IPS-11a (cell line): ENCODE measurements around the gene DPEP3.
"Not testable (repeated sequence)": the region's sequence is repeated elsewhere in the genome, so short reads cannot be mapped to it uniquely, and the experiment has no call there.

ENCODE experiments used
- H3K4me3 ChIP-seq: one replicate; pipeline ENCODE4 v1.5.1; 2013; ENCODE audit warnings: low read depth, low read length, control low read depth

DPEP3 gene

GRCh38 chr16:67994040-67994408 is 13.7 kb upstream of the DPEP3 start:
- not testable (repeated sequence) for H3K4me3 ChIP-seq

DNA sequence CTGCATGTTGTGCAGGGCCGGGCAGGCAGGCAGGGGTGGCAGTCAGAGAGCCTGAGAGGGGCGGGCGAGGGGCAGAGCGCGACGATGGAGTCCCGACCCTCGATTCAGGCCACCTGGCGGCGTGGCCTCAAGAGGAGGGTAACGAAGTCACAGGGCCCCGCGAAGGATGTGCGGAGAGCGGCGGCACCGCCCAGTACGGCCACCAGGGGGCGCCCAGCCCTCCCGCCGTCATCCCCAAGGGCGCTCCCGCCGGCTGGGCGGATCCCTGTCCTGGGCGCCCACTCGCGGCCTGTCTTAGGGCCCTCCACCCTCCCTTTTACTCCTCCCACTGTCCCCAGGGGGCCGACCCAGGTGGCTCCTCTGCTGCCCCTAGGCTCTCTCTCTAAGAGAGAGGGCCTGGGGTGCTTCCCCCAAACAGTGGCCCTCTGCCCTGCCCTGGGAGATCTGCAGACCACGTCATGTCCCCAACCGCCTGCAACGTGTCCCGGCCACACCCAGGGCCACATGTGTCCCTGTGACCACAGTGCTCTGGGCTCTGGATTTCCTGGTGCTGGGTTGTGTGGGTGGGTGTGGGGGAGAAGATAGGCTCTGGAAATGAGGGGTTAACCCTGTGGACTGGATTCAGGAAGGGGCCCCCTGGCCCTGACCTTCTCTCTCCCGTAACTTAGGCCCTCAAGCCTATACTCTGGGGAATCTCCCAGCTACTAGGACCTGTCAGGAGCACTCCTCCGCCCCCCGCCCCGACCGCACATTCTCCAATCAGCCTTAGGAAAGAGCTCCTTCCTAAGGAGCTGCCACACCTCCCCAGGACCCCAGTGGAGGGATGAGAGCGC is 13.1 kb upstream of the DPEP3 start:
- H3K4me3 ChIP-seq = no peak overlapping the region

DNA sequence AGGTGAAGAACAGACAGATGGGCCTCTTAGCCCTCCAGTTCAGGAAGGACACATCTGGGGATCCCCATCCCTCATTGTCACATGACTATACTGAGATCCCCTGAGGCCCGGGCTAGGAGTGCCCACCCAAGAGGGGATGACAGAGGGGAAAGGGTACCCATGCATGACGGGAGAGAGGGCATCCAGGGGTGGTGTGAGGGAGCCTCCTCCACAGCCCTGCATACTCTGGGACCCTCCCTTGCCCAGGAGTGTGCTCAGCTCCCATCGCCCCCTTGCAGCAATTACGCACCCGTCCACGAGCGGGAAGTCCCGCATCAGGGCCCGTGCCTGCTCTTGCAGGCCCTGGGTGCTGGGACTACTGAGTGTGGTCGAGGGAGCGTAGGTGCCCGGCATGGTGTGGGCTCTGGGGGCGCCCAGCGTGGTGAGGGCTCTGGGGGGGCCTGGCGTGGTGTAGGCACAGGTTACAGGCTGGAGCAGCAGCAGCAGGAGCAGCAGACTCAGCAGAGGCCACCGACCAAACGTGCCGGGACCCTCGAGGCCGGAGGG is 12.4 kb upstream of the DPEP3 start:
- H3K4me3 ChIP-seq = no peak overlapping the region

DNA sequence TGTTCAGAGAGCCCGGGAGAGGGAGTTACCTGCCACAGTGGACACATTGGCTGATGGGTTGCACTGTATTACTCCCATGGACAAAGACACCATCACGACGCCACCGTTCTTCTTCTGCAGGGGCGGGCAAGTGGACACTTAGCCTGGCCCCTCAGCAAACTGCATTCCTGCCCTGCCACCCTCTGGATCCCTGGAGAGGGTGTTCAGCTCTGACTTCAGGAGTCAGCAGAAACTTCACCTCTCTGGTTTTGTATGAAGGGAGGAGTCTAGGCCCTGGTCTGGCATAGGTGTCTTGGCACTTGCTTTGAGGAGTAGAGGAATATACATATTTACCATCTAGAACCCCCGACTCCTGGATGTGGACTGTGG is 9.7 kb upstream of the DPEP3 start:
- H3K4me3 ChIP-seq = no peak overlapping the region

- no peak overlapping the region for H3K4me3 ChIP-seq
These were observed 9.2 kb upstream of the DPEP3 start for GRCh38 chr16:67989322-67990017.

GRCh38 chr16:67988675-67989074 is 8.4 kb upstream of the DPEP3 start:
- H3K4me3 ChIP-seq = no peak overlapping the region

- H3K4me3 ChIP-seq = no peak overlapping the region
These were observed 7.3 kb upstream of the DPEP3 start for GRCh38 chr16:67987460-67988160.

DNA sequence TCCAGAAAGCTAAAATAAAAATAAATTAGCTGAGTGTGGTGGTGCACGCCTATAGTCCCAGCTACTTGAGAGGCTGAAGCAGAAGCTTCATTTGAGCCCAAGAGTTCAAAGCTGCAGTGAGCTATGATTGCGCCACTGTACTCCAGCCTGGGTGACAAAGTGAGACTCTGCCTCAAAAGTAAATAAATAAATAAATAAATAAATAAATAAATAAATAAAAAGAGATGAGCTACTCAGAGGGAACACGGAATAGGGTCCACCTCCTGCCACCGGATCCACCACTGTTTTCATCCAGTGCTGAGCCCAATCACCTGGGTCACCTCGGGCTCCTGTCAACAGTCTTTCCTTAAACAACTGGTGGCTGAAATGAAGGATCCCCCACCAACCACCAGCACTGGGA is 6.7 kb upstream of the DPEP3 start:
- no peak overlapping the region for H3K4me3 ChIP-seq

- H3K4me3 ChIP-seq = no peak overlapping the region
These were observed 1.9 kb upstream of the DPEP3 start for GRCh38 chr16:67982011-67982696.

- H3K4me3 ChIP-seq = no peak overlapping the region
These were observed 2.7 kb downstream of the DPEP3 start for GRCh38 chr16:67977469-67978227.

GRCh38 chr16:67977005-67977404 is 3.3 kb downstream of the DPEP3 start:
- H3K4me3 ChIP-seq = no peak overlapping the region

- no peak overlapping the region for H3K4me3 ChIP-seq
These were observed 4.1 kb downstream of the DPEP3 start for GRCh38 chr16:67976205-67976604.

GRCh38 chr16:67975321-67976105 is 4.8 kb downstream of the DPEP3 start:
- no peak overlapping the region for H3K4me3 ChIP-seq

DNA sequence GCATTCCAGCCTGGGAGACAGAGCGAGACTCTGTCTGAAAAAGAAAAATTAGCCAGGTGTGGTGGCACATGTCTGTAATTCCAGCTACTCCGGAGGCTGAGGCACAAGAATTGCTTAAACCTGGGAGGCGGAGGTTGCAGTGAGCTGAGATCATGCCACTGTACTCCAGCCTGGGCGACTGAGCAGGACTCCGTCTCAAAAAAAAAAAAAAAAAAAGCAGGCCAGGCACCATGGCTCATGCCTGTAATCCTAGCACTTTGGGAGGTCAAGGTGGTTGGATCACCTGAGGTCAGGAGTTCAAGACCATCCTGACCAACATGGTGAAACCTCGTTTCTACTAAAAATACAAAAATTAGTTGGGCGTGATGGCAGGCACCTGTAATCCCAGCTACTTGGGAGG is 8.0 kb downstream of the DPEP3 start:
- H3K4me3 ChIP-seq = not testable (repeated sequence)

GRCh38 chr16:67971111-67971510 is 9.2 kb downstream of the DPEP3 start:
- no peak overlapping the region for H3K4me3 ChIP-seq

GRCh38 chr16:67969254-67970039 is 10.9 kb downstream of the DPEP3 start:
- H3K4me3 ChIP-seq = no peak overlapping the region

GRCh38 chr16:67968400-67969253 is 11.7 kb downstream of the DPEP3 start, which contains the start of gene SLC12A4:
TSS of gene SLC12A4 (minus strand) at chr16:67968637. CDS start at chr16:67968553, 84 bp downstream.
- H3K4me3 ChIP-seq = peak within 1 kb of the TSS; percentile 72

GRCh38 chr16:67967958-67968399 is 12.3 kb downstream of the DPEP3 start:
- peak overlapping the region; percentile 72 for H3K4me3 ChIP-seq
